Endothelial cell of umbilical vein (primary cell): ENCODE data around the gene AMBP. TPM values are rescaled to one million over a fixed set of nuclear protein-coding genes. Genes with fewer than 3 reads are reported as not detected.

Source experiments
- BruUV-seq: library from RNA; stranded (reverse); fragments of 400-500 nt; replicated peaks from 2 replicates; lab custom pipeline; 2021; lab: Mats Ljungman, UMichigan
- CTCF ChIA-PET: fragments of 300-600, 350-600 bp; sonication (Branson Sonifier 250); formaldehyde crosslinking; loops from one replicate; lab custom pipeline; 2021; ENCODE audit warnings: antibody characterized with exemption, inconsistent platforms; lab: Charles Lee
- POLR2A ChIA-PET: fragments of 300-600, 350-600 bp; sonication (Branson Sonifier 250); formaldehyde crosslinking; loops from one replicate; lab custom pipeline; 2021; ENCODE audit warnings: antibody characterized with exemption, inconsistent platforms; lab: Charles Lee
- DNase-seq: peaks from one replicate; pipeline ENCODE4 v3.0.0-alpha.2; 2011; ENCODE audit warnings: low read depth, low spot score
- FAIRE-seq: peaks from 2 replicates; lab custom pipeline; 2011; peaks lifted over from hg19 to GRCh38; lab: Jason Lieb, UNC
- H2AFZ ChIP-seq: 2 replicates; pipeline ENCODE4 v1.6.0; 2012; ENCODE audit warnings: low read depth, low read length, control low read depth, inconsistent platforms
- H3K27ac ChIP-seq: 2 replicates; pipeline ENCODE4 v1.5.1; 2011; ENCODE audit warnings: low read depth, mild to moderate bottlenecking, control low read depth, low read length, moderate library complexity; ENCODE audit not compliant: insufficient read depth
- H3K27me3 ChIP-seq, 2 experiments: 2 replicates each; pipeline versions ENCODE4 v1.6.0 to v1.6.1; 2011; ENCODE audit warnings: low read length in 2 of 2, mixed read lengths in 1 of 2; ENCODE audit not compliant: control insufficient read depth in 2 of 2, insufficient read depth in 2 of 2
- H3K36me3 ChIP-seq, 2 experiments: 2 replicates in 1 of 2; 3 replicates in 1 of 2; pipeline ENCODE4 v1.5.1; 2011; ENCODE audit warnings: low read length in 2 of 2, mild to moderate bottlenecking in 1 of 2, moderate library complexity in 1 of 2; ENCODE audit not compliant: control insufficient read depth in 2 of 2, insufficient read depth in 2 of 2; ENCODE audit errors: extremely low read depth in 1 of 2
- H3K4me1 ChIP-seq: 3 replicates; pipeline ENCODE4 v1.5.1; 2011; ENCODE audit warnings: mild to moderate bottlenecking, low read length; ENCODE audit not compliant: control insufficient read depth, insufficient read depth; ENCODE audit errors: extremely low read depth
- H3K4me2 ChIP-seq: 2 replicates; pipeline ENCODE4 v1.6.1; 2011; ENCODE audit warnings: low read length, control low read depth, mixed read lengths; ENCODE audit not compliant: insufficient read depth
- H3K4me3 ChIP-seq, 3 experiments: fragments of 200-600 bp in 1 of 3; sonication (generic), shearing (Covaris generic) in 1 of 3; replicated peaks in 1 of 3; 2 replicates each; pipeline ENCODE4 v1.5.1; 2011 to 2016; ENCODE audit warnings: control low read depth in 3 of 3, low read length in 3 of 3, mild to moderate bottlenecking in 2 of 3, inconsistent platforms in 1 of 3, low read depth in 1 of 3, moderate library complexity in 1 of 3; ENCODE audit not compliant: insufficient read depth in 1 of 3
- H3K79me2 ChIP-seq: 2 replicates; pipeline ENCODE4 v1.6.0; 2012; ENCODE audit warnings: low read length, inconsistent platforms; ENCODE audit not compliant: control insufficient read depth, insufficient read depth
- H3K9ac ChIP-seq: replicated peaks from 2 replicates; pipeline ENCODE3; 2011; ENCODE audit warnings: low read length, control low read depth; ENCODE audit not compliant: insufficient read depth; ENCODE audit errors: extremely low read depth
- H3K9me1 ChIP-seq: replicated peaks from 3 replicates; pipeline ENCODE4 v1.6.0; 2011; ENCODE audit warnings: mild to moderate bottlenecking, low read length; ENCODE audit not compliant: control insufficient read depth, insufficient read depth; ENCODE audit errors: extremely low read depth
- H3K9me3 ChIP-seq: replicated peaks from 2 replicates; pipeline ENCODE4 v1.5.1; 2012; ENCODE audit warnings: low read length, inconsistent platforms; ENCODE audit not compliant: control insufficient read depth, insufficient read depth
- H4K20me1 ChIP-seq: replicated peaks from 2 replicates; pipeline ENCODE3; 2011; ENCODE audit warnings: mild to moderate bottlenecking, low read length; ENCODE audit not compliant: control insufficient read depth, insufficient read depth; ENCODE audit errors: extremely low read depth
- CTCF ChIP-seq, 2 donors: IDR thresholded peaks; 1 replicate in 1 of 2; 2 replicates in 1 of 2; pipeline ENCODE4 v1.5.1; 2011; ENCODE audit warnings: low read length in 2 of 2, mild to moderate bottlenecking in 2 of 2, moderate library complexity in 2 of 2, control low read depth in 1 of 2, inconsistent platforms in 1 of 2, low read depth in 1 of 2; ENCODE audit not compliant: insufficient read depth in 1 of 2; ENCODE audit errors: extremely low read depth in 1 of 2
- EZH2 ChIP-seq: IDR thresholded peaks from 2 replicates; pipeline ENCODE4 v1.6.1; 2012; ENCODE audit warnings: borderline replicate concordance, low read depth, mild to moderate bottlenecking, moderate library complexity, low read length, inconsistent platforms; ENCODE audit not compliant: severe bottlenecking
- FOS ChIP-seq: IDR thresholded peaks from 2 replicates; pipeline ENCODE4 v1.6.1; 2011; ENCODE audit warnings: mild to moderate bottlenecking, low read length, moderate library complexity, borderline replicate concordance; ENCODE audit not compliant: insufficient read depth
- GATA2 ChIP-seq: IDR thresholded peaks from 2 replicates; pipeline ENCODE4 v1.7.0; 2011; ENCODE audit warnings: low read depth, mild to moderate bottlenecking, moderate library complexity, mixed read lengths, low read length; ENCODE audit not compliant: insufficient read length, insufficient read depth
- JUN ChIP-seq: IDR thresholded peaks from 2 replicates; pipeline ENCODE4 v1.6.1; 2011; ENCODE audit warnings: borderline replicate concordance, low read depth; ENCODE audit not compliant: insufficient read length, insufficient read depth
- MAX ChIP-seq: IDR thresholded peaks from 2 replicates; pipeline ENCODE4 v1.6.1; 2011; ENCODE audit not compliant: insufficient read depth, insufficient read length
- MYC ChIP-seq: IDR thresholded peaks from one replicate; pipeline ENCODE4 v1.6.1; 2011; ENCODE audit warnings: mild to moderate bottlenecking, low read depth, low read length
- POLR2A ChIP-seq: IDR thresholded peaks from 2 replicates; pipeline ENCODE4 v1.6.1; 2012; ENCODE audit warnings: low read depth, mild to moderate bottlenecking, control low read depth, low read length
- POLR2AphosphoS5 ChIP-seq: IDR thresholded peaks from 2 replicates; pipeline ENCODE4 v1.6.1; 2012; ENCODE audit warnings: low read depth, mild to moderate bottlenecking, control low read depth, low read length, moderate library complexity; ENCODE audit not compliant: insufficient read depth
- dilution Hi-C: fragments of 300-500 bp; cut with MboI; formaldehyde crosslinking; loops from one replicate; pipeline ENCODE4 v1.15.0; 2019; ENCODE audit warnings: low sequenced_read_pairs; ENCODE audit not compliant: extremely low pct_ligation_motif_present
- intact Hi-C: fragments of 100-400 bp; cut with micrococcal nuclease; formaldehyde crosslinking; loops from one replicate; pipeline ENCODE4 v1.10.0; 2022
- polyA plus RNA-seq, 4 experiments: library from polyadenylated mRNA; depleted of rRNA in 3 of 4; stranded (reverse) in 3 of 4; unstranded in 1 of 4; fragments of >200 nt; gene quantifications; 2 replicates each; pipeline versions ENCODE4 v1.2.1 to v1.2.3, GENCODE V29; 2011 to 2012; ENCODE audit warnings: missing spikeins in 1 of 4
- total RNA-seq: library from RNA; stranded (reverse); gene quantifications from 2 replicates; pipeline ENCODE4 v1.2.3, GENCODE V29; 2021

AMBP gene
- total and polyA plus RNA-seq, 2 donors (not counting 3 experiments of a cell fraction or from before 2014, with no cell fraction given), result not detected

GRCh38 chr9:114086009-114086408 lies 7.9 kb upstream of the AMBP start:
- Histone ChIP-seq H3K79me2 (no peaks in the 10 kb centered on the region), H3K9ac (no peak overlapping the region), H3K9me3 (no peaks in the 10 kb centered on the region), H3K27me3 (peaks cover 7 to 18% of the 10 kb centered on the region in 2 experiments), H3K9me1 (no peaks in the 10 kb centered on the region), H4K20me1 (no peaks in the 10 kb centered on the region), H3K27ac (no peak overlapping the region), H3K4me3 (no peak overlapping the region), H3K4me1 (no peaks in the 10 kb centered on the region), H3K4me2 (no peak overlapping the region), H2AFZ (no peak overlapping the region), H3K36me3 (no peaks in the 10 kb centered on the region)
- ChIA-PET POLR2A (no interaction called here), CTCF (interaction anchor here (0.9 to 6.1 kb wide), 3 partner anchors 14 to 205 kb away, joined by 3 to 195 read pairs (median 159); no protein-coding TSS in a partner anchor)
- BruUV-seq, result no TSS peak
- FAIRE-seq (no peak), DNase-seq (no peak)
- intact Hi-C loops (no loop called here), dilution Hi-C loops (loop anchor here (25.0 kb wide), 1 partner anchor 201 kb away; no protein-coding TSS in a partner anchor)
- TF ChIP-seq EZH2 (no peak), MAX (no peak), POLR2AphosphoS5 (no peak), JUN (no peak), FOS (no peak), CTCF (IDR thresholded peaks at IDR 0.05; ENCODE audit: extremely low read depth in 1 of 2, insufficient read depth in 1 of 2, low read depth in 1 of 2, low read length in 2 of 2) (no peak), POLR2A (no peak), GATA2 (no peak), MYC (no peak)
